ENCODE results near the gene MTFR1L.
A peak's percentile ranks its signal among the peaks of the same experiment; 100 is the strongest.

MTFR1L gene

GRCh38 chr1:25861316-25862286 is 41.8 kb downstream of the MTFR1L start:
- no peak for DNase-seq (ENCODE audit: low spot score)

GRCh38 chr1:25862785-25863485 is 43.2 kb downstream of the MTFR1L start:
- DNase-seq (ENCODE audit: low spot score), result no peak

DNA sequence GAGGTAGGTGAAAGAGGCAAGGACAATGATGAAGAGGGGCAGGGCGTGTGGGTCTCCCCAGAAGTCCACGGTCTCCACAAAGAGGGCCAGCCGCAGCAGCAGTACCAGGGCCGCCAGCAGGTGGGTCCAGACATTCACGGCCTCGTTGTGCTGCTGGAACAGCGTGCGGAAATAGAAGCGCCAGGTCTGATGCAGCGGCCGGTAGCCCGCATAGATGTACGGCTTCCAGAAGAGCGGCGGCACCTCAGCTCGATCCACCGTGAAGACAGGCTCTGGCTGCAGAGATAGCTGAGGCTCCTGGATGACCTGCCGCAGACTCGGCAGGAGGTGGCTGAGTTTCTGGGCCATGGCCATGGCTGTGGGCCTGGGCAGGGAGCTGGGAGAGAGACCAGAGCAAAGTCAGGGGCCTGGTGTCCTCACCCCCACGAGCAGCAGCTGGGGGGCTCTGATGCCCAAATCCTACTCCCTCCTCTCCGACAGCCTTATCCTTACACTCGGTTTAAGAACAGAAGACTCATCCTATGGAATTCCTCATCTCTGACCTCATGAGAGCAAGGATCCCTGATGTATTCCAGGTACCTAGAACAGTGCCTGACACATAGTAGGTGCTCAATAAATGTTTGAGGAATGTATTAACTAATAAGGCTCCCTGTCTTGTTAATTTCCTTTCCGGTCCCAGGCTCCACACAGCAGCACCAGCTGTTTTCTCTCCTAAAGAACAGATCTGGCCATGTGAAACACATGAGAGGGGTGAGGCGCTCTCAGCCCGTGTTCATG is 43.9 kb downstream of the MTFR1L start:
- no peak for DNase-seq (ENCODE audit: low spot score)

GRCh38 chr1:25864434-25864833 is 44.7 kb downstream of the MTFR1L start:
- no peak for DNase-seq (ENCODE audit: low spot score)

- no peak for DNase-seq (ENCODE audit: low spot score)
Measured at GRCh38 chr1:25866288-25866687, 46.5 kb downstream of the MTFR1L start.

- DNase-seq (ENCODE audit: low spot score), result peak; percentile 5
Measured at GRCh38 chr1:25867210-25867991, 47.6 kb downstream of the MTFR1L start.

- DNase-seq (ENCODE audit: low spot score), result peak; percentile 14
Measured at GRCh38 chr1:25869909-25870606, 50.3 kb downstream of the MTFR1L start.

DNA sequence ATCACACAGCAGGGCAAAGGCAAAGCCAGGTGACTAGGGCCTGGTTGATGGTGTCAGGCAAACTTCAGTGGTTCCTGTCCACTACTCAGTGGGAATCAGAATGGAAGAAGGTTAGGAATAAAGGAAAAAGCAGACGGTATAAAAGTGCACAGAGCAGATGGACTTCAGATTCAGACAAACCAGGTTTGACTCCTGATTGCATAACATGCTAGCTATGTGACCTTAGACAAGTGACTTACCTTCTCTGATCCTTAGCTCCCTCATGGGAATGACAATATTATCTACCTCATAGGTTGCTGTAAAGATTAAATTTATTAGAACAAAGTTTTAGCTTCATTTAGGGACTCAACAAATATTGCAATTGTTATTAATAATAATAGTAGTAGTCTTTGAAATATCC is 50.9 kb downstream of the MTFR1L start:
- no peak for DNase-seq (ENCODE audit: low spot score)

- peak; percentile 4 for DNase-seq (ENCODE audit: low spot score)
Measured at GRCh38 chr1:25871086-25871703, 51.4 kb downstream of the MTFR1L start.

GRCh38 chr1:25871704-25872494 is 52.1 kb downstream of the MTFR1L start:
- no peak for DNase-seq (ENCODE audit: low spot score)

DNA sequence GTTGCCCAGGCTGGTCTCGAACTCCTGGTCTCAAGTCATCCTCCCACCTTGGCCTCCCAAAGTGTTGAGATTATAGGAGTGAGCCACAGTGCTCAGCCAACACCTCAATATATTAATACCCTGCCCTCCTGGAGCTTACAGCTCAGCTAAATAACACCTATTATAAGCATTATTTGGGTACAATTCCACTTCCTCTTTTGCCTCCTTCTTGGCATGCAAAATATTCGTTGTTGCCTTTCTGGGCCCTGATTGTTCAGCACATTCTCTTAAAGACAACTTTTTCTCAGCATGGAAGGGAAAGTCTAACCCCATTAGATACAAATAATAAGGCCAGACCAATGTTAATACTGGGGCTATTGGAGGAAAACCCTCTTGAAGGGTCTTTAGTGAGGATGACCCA is 53.0 kb downstream of the MTFR1L start:
- no peak for DNase-seq (ENCODE audit: low spot score)

- DNase-seq (ENCODE audit: low spot score), result no peak
Measured at GRCh38 chr1:25873120-25873519, 53.4 kb downstream of the MTFR1L start.

DNA sequence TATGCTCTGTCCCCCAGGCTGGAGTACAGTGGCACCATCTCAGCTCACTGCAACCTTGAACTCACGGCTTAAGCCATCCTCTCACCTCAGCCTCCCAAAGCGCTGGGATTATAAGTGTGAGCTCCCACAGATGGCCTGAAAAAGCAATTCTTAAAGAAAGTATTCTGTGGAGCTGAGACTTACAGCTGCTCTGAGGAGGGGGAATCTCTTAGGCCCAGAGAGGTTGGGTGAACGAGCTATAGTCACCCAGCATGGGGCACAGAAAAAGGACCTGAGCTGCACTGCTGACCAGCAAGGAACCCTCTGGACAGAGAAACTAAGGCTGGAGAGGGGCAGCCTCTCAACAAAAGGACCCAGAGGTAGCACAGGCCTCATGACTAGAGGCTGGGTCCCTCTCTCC is 54.5 kb downstream of the MTFR1L start:
- no peak for DNase-seq (ENCODE audit: low spot score)

GRCh38 chr1:25874635-25875153 is 54.9 kb downstream of the MTFR1L start:
- DNase-seq (ENCODE audit: low spot score), result no peak

- peak; percentile 90 for DNase-seq (ENCODE audit: low spot score)
Measured at GRCh38 chr1:25875154-25875855, 55.6 kb downstream of the MTFR1L start, which contains the start of gene PAQR7. TSS of gene PAQR7 (minus strand) at chr1:25875708. CDS start at chr1:25863839, 11,869 bp downstream.

- DNase-seq (ENCODE audit: low spot score), result no peak
Measured at GRCh38 chr1:25875856-25876692, 56.3 kb downstream of the MTFR1L start.

DNA sequence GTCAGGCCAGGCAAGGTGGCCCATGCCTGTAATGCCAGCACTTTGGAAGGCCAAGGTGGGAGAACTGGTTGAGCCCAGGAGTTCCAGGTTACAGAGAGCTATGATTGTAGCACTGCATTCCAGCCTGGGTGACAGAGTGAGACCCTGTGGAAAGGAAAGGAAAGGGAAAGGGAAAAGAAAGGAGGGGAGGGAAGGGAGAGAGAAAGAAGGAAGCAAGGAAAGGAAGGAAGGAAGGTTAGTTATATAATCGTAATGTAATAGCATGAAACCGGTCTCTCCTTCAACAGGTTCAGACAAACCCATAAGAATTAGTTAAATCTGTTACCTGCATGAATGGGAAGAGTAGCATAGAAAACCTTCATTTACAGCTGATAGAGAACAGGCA is 56.9 kb downstream of the MTFR1L start:
- no peak for DNase-seq (ENCODE audit: low spot score)

- DNase-seq (ENCODE audit: low spot score), result no peak
Measured at GRCh38 chr1:25877155-25877554, 57.4 kb downstream of the MTFR1L start.

Data from AG20443 (cell line).